ENCODE measurements around the gene DAZAP1.

The DAZAP1 gene

GRCh38 chr19:1457031-1457739 is 49.8 kb downstream of the DAZAP1 start:
- no peak for TF ChIP-seq CTCF (IDR thresholded peaks at IDR 0.05)

GRCh38 chr19:1457892-1458291 is 50.5 kb downstream of the DAZAP1 start:
- TF ChIP-seq CTCF (IDR thresholded peaks at IDR 0.05): no peak

- TF ChIP-seq CTCF (IDR thresholded peaks at IDR 0.05): no peak
Measured at GRCh38 chr19:1459479-1459878, 52.1 kb downstream of the DAZAP1 start.

- no peak for TF ChIP-seq CTCF (IDR thresholded peaks at IDR 0.05)
Measured at GRCh38 chr19:1460033-1460995, 52.9 kb downstream of the DAZAP1 start.

GRCh38 chr19:1461862-1462261 is 54.5 kb downstream of the DAZAP1 start:
- no peak for TF ChIP-seq CTCF (IDR thresholded peaks at IDR 0.05)

GRCh38 chr19:1465191-1466016 is 58.0 kb downstream of the DAZAP1 start:
- TF ChIP-seq CTCF (IDR thresholded peaks at IDR 0.05): peak; percentile 37; the same call in 1 of the 2 replicates

GRCh38 chr19:1466018-1466460 is 58.7 kb downstream of the DAZAP1 start:
- no peak for TF ChIP-seq CTCF (IDR thresholded peaks at IDR 0.05)

Measured in LNCAP (cell line).